ENCODE results near the gene MACROD1. TPM values are rescaled to one million over a fixed set of nuclear protein-coding genes. Genes with fewer than 3 reads are reported as not detected.

MACROD1 gene
- total and polyA plus RNA-seq, 9 of the 15 experiments (the other 6 are each of a cell fraction or from before 2014, with no cell fraction given) = 1.1 to 60.0 (median 26.4) TPM

- TF ChIP-seq, protein P1, sequence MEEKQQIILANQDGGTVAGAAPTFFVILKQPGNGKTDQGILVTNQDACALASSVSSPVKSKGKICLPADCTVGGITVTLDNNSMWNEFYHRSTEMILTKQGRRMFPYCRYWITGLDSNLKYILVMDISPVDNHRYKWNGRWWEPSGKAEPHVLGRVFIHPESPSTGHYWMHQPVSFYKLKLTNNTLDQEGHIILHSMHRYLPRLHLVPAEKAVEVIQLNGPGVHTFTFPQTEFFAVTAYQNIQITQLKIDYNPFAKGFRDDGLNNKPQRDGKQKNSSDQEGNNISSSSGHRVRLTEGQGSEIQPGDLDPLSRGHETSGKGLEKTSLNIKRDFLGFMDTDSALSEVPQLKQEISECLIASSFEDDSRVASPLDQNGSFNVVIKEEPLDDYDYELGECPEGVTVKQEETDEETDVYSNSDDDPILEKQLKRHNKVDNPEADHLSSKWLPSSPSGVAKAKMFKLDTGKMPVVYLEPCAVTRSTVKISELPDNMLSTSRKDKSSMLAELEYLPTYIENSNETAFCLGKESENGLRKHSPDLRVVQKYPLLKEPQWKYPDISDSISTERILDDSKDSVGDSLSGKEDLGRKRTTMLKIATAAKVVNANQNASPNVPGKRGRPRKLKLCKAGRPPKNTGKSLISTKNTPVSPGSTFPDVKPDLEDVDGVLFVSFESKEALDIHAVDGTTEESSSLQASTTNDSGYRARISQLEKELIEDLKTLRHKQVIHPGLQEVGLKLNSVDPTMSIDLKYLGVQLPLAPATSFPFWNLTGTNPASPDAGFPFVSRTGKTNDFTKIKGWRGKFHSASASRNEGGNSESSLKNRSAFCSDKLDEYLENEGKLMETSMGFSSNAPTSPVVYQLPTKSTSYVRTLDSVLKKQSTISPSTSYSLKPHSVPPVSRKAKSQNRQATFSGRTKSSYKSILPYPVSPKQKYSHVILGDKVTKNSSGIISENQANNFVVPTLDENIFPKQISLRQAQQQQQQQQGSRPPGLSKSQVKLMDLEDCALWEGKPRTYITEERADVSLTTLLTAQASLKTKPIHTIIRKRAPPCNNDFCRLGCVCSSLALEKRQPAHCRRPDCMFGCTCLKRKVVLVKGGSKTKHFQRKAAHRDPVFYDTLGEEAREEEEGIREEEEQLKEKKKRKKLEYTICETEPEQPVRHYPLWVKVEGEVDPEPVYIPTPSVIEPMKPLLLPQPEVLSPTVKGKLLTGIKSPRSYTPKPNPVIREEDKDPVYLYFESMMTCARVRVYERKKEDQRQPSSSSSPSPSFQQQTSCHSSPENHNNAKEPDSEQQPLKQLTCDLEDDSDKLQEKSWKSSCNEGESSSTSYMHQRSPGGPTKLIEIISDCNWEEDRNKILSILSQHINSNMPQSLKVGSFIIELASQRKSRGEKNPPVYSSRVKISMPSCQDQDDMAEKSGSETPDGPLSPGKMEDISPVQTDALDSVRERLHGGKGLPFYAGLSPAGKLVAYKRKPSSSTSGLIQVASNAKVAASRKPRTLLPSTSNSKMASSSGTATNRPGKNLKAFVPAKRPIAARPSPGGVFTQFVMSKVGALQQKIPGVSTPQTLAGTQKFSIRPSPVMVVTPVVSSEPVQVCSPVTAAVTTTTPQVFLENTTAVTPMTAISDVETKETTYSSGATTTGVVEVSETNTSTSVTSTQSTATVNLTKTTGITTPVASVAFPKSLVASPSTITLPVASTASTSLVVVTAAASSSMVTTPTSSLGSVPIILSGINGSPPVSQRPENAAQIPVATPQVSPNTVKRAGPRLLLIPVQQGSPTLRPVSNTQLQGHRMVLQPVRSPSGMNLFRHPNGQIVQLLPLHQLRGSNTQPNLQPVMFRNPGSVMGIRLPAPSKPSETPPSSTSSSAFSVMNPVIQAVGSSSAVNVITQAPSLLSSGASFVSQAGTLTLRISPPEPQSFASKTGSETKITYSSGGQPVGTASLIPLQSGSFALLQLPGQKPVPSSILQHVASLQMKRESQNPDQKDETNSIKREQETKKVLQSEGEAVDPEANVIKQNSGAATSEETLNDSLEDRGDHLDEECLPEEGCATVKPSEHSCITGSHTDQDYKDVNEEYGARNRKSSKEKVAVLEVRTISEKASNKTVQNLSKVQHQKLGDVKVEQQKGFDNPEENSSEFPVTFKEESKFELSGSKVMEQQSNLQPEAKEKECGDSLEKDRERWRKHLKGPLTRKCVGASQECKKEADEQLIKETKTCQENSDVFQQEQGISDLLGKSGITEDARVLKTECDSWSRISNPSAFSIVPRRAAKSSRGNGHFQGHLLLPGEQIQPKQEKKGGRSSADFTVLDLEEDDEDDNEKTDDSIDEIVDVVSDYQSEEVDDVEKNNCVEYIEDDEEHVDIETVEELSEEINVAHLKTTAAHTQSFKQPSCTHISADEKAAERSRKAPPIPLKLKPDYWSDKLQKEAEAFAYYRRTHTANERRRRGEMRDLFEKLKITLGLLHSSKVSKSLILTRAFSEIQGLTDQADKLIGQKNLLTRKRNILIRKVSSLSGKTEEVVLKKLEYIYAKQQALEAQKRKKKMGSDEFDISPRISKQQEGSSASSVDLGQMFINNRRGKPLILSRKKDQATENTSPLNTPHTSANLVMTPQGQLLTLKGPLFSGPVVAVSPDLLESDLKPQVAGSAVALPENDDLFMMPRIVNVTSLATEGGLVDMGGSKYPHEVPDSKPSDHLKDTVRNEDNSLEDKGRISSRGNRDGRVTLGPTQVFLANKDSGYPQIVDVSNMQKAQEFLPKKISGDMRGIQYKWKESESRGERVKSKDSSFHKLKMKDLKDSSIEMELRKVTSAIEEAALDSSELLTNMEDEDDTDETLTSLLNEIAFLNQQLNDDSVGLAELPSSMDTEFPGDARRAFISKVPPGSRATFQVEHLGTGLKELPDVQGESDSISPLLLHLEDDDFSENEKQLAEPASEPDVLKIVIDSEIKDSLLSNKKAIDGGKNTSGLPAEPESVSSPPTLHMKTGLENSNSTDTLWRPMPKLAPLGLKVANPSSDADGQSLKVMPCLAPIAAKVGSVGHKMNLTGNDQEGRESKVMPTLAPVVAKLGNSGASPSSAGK (IDR thresholded peaks at IDR 0.05) = no peak
- TF ChIP-seq EHMT2 (IDR thresholded peaks at IDR 0.05) = no peak
Measured at GRCh38 chr11:64014356-64014755, 151.6 kb downstream of the MACROD1 start (continued).
